LNCAP (cell line): ENCODE measurements around the gene ZRANB1.

Source experiments
- TF ChIP-seq, protein P1 (sequence below): fragments of 450-650 bp; IDR thresholded peaks from 2 replicates; pipeline ENCODE4 v1.5.1; 2017; ENCODE audit warnings: mild to moderate bottlenecking

ZRANB1 gene

GRCh38 chr10:124983321-124983720, 41.4 kb downstream of the ZRANB1 start:
- TF ChIP-seq, protein P1, sequence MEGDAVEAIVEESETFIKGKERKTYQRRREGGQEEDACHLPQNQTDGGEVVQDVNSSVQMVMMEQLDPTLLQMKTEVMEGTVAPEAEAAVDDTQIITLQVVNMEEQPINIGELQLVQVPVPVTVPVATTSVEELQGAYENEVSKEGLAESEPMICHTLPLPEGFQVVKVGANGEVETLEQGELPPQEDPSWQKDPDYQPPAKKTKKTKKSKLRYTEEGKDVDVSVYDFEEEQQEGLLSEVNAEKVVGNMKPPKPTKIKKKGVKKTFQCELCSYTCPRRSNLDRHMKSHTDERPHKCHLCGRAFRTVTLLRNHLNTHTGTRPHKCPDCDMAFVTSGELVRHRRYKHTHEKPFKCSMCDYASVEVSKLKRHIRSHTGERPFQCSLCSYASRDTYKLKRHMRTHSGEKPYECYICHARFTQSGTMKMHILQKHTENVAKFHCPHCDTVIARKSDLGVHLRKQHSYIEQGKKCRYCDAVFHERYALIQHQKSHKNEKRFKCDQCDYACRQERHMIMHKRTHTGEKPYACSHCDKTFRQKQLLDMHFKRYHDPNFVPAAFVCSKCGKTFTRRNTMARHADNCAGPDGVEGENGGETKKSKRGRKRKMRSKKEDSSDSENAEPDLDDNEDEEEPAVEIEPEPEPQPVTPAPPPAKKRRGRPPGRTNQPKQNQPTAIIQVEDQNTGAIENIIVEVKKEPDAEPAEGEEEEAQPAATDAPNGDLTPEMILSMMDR, result no peak

- TF ChIP-seq, protein P1, result no peak
Measured at GRCh38 chr10:124984376-124984775, 42.5 kb downstream of the ZRANB1 start.

- TF ChIP-seq, protein P1, result no peak
Measured at GRCh38 chr10:124985162-124985561, 43.2 kb downstream of the ZRANB1 start.

DNA sequence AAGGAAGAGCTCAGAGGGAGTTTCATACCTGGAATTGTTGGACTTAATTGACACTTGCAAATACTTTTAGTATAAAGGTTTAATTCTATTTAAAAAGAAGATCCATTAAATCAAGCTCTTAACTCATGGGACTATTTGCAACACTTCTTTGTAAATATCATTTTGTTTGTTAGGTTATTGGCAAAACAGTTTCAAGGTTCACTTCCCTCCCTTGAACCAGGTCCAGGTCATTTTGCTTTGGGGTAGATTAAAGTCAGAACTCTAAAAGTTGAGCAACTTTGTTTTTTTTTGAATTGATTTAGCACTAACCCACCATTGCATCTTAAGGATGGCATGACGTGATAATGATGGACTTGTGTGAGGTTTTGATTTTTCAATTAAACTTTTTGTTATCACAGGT, 45.9 kb downstream of the ZRANB1 start:
- TF ChIP-seq, protein P1, result no peak

DNA sequence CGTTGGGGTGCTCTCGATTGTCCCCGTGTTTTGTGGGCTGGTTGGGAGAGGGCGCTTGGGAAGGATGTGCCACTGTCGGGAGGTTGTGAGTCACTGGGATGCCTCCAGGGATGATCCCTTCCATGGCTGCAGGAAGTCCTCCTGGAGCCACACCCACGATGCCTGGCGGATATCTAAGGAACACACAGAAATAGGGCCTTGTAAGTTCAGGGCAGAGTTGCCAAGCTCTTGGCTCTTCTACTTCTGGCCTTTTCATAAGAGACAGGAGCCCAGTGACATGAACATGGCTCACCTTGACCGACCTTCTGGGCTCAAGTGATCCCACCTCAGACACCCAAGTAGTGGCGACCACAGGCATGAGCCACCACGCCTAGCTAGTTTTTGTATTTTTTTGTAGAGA, 47.6 kb downstream of the ZRANB1 start:
- TF ChIP-seq, protein P1, result no peak

- TF ChIP-seq, protein P1, result no peak
Measured at GRCh38 chr10:124990671-124991625, 49.0 kb downstream of the ZRANB1 start.

DNA sequence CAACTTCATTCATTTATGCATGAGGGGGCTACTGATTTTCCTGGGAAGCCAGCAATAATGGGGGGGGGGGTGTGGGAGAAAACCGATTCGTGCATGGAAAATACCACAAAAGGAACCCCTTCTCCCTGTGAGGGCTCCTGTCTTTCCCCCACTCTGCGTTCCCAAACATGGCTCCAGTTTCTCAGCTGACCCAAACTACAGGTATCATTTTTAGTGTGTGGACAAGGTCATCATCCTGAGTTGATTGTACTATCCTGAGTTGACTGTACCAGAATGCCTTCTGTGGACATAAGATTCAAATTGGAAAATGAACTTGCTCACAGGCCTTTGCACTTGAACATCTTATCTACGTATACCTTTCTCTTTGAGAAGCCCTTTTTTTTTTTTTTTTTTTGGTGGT, 49.9 kb downstream of the ZRANB1 start:
- TF ChIP-seq, protein P1, result no peak
